ENCODE results near the gene JARID2.

DNA sequence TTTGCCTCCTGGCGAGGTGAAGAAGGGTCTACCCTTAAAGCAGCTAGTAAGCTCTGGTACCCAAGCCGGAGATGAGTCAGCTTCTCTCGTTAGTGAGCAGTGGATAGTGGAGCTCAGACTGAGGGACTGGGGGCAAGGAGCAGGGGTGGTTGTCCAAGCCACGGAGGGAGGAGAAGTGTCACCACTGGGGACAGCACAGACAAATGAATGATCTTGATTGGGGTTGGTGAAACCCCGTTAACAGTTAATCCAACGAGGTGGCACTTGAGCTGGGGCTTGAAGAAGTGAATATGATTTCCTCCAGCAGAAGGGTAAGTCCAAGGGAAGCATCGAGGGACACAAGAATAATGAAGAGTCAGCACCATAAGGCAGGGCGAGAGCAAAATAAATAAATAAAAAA lies 43.0 kb downstream of the JARID2 start:
- no peak for TF ChIP-seq POLR2A (IDR thresholded peaks at IDR 0.05)
- TF ChIP-seq, protein P1, sequence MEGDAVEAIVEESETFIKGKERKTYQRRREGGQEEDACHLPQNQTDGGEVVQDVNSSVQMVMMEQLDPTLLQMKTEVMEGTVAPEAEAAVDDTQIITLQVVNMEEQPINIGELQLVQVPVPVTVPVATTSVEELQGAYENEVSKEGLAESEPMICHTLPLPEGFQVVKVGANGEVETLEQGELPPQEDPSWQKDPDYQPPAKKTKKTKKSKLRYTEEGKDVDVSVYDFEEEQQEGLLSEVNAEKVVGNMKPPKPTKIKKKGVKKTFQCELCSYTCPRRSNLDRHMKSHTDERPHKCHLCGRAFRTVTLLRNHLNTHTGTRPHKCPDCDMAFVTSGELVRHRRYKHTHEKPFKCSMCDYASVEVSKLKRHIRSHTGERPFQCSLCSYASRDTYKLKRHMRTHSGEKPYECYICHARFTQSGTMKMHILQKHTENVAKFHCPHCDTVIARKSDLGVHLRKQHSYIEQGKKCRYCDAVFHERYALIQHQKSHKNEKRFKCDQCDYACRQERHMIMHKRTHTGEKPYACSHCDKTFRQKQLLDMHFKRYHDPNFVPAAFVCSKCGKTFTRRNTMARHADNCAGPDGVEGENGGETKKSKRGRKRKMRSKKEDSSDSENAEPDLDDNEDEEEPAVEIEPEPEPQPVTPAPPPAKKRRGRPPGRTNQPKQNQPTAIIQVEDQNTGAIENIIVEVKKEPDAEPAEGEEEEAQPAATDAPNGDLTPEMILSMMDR (IDR thresholded peaks at IDR 0.05): no peak

All from breast epithelium (tissue), 3 donors.